HG02884 (cell line): ENCODE measurements around the gene SHC4.
"Not testable (repeated sequence)": the region's sequence is repeated elsewhere in the genome, so short reads cannot be mapped to it uniquely, and the experiment has no call there.

Source experiments
- ATAC-seq: cut with Tn5 transposase; IDR thresholded peaks from one replicate; pipeline ENCODE4 v1.9.1; 2021; ENCODE audit warnings: mild to moderate bottlenecking, moderate library complexity; ENCODE audit not compliant: unreplicated experiment

SHC4 gene

GRCh38 chr15:48970926-48971325 is 7.2 kb upstream of the SHC4 start:
- not testable (repeated sequence) for ATAC-seq

GRCh38 chr15:48968066-48968465 is 4.3 kb upstream of the SHC4 start:
- no peak for ATAC-seq

GRCh38 chr15:48967336-48967735 is 3.6 kb upstream of the SHC4 start:
- no peak for ATAC-seq

GRCh38 chr15:48966595-48967301 is 3.0 kb upstream of the SHC4 start:
- ATAC-seq: peak; percentile 71

- ATAC-seq: no peak
These were observed 2.3 kb upstream of the SHC4 start for GRCh38 chr15:48965972-48966371.

- no peak for ATAC-seq
These were observed 1.2 kb upstream of the SHC4 start for GRCh38 chr15:48964898-48965297.

GRCh38 chr15:48962662-48963523 is 826 bp downstream of the SHC4 start:
- no peak for ATAC-seq

GRCh38 chr15:48955967-48956366 is 7.8 kb downstream of the SHC4 start:
- no peak for ATAC-seq

- ATAC-seq: no peak
These were observed 8.3 kb downstream of the SHC4 start for GRCh38 chr15:48955370-48955769.

GRCh38 chr15:48954538-48954937 is 9.2 kb downstream of the SHC4 start:
- ATAC-seq: no peak

GRCh38 chr15:48946840-48947187 is 16.9 kb downstream of the SHC4 start:
- no peak for ATAC-seq

GRCh38 chr15:48946074-48946839 is 17.5 kb downstream of the SHC4 start:
- ATAC-seq: no peak

- no peak for ATAC-seq
These were observed 18.3 kb downstream of the SHC4 start for GRCh38 chr15:48945386-48945785.

- ATAC-seq: no peak
These were observed 21.8 kb downstream of the SHC4 start for GRCh38 chr15:48941904-48942303.

- ATAC-seq: peak; percentile 84
These were observed 23.2 kb downstream of the SHC4 start for GRCh38 chr15:48940508-48940907.

GRCh38 chr15:48939648-48940047 is 24.1 kb downstream of the SHC4 start:
- no peak for ATAC-seq

GRCh38 chr15:48937886-48938285 is 25.8 kb downstream of the SHC4 start:
- ATAC-seq: no peak

- ATAC-seq: no peak
These were observed 27.1 kb downstream of the SHC4 start for GRCh38 chr15:48936666-48937065.

GRCh38 chr15:48935236-48935635 is 28.5 kb downstream of the SHC4 start:
- ATAC-seq: no peak

GRCh38 chr15:48930735-48931134 is 33.0 kb downstream of the SHC4 start:
- ATAC-seq: no peak

GRCh38 chr15:48929661-48930060 is 34.1 kb downstream of the SHC4 start:
- no peak for ATAC-seq
